Measurements from ENCODE around the gene BRF1.

BRF1 gene

GRCh38 chr14:105195051-105195450 is 105.8 kb downstream of the BRF1 start:
- no peak for DNase-seq (ENCODE audit: low spot score)

- no peak for DNase-seq (ENCODE audit: low spot score)
Observed at GRCh38 chr14:105193916-105194782, 106.7 kb downstream of the BRF1 start.

GRCh38 chr14:105192866-105193731 is 107.7 kb downstream of the BRF1 start:
- no peak for DNase-seq (ENCODE audit: low spot score)

GRCh38 chr14:105187935-105188524 is 112.8 kb downstream of the BRF1 start:
- no peak for DNase-seq (ENCODE audit: low spot score)

- no peak for DNase-seq (ENCODE audit: low spot score)
Observed at GRCh38 chr14:105187116-105187515, 113.7 kb downstream of the BRF1 start.

- DNase-seq (ENCODE audit: low spot score) = no peak
Observed at GRCh38 chr14:105185973-105186372, 114.8 kb downstream of the BRF1 start.

- no peak for DNase-seq (ENCODE audit: low spot score)
Observed at GRCh38 chr14:105185001-105185400, 115.8 kb downstream of the BRF1 start.

- DNase-seq (ENCODE audit: low spot score) = no peak
Observed at GRCh38 chr14:105184461-105184860, 116.3 kb downstream of the BRF1 start.

- DNase-seq (ENCODE audit: low spot score) = no peak
Observed at GRCh38 chr14:105182296-105183020, 118.3 kb downstream of the BRF1 start.

GRCh38 chr14:105181549-105182295 is 119.1 kb downstream of the BRF1 start:
- DNase-seq (ENCODE audit: low spot score) = no peak

GRCh38 chr14:105180592-105181548 is 119.9 kb downstream of the BRF1 start, which contains the start of gene NUDT14:
Gene NUDT14 (minus strand): TSS chr14:105181312. CDS start chr14:105181209, 103 bp downstream.
- DNase-seq (ENCODE audit: low spot score) = peak; percentile 87

- DNase-seq (ENCODE audit: low spot score) = no peak
Observed at GRCh38 chr14:105179191-105179590, 121.6 kb downstream of the BRF1 start.

GRCh38 chr14:105178868-105179140 is 122.0 kb downstream of the BRF1 start:
- DNase-seq (ENCODE audit: low spot score) = no peak

GRCh38 chr14:105178069-105178867 is 122.5 kb downstream of the BRF1 start:
- DNase-seq (ENCODE audit: low spot score) = no peak

- no peak for DNase-seq (ENCODE audit: low spot score)
Observed at GRCh38 chr14:105177082-105177481, 123.7 kb downstream of the BRF1 start.

GRCh38 chr14:105176513-105176912 is 124.3 kb downstream of the BRF1 start:
- DNase-seq (ENCODE audit: low spot score) = no peak

- DNase-seq (ENCODE audit: low spot score) = no peak
Observed at GRCh38 chr14:105173901-105174894, 126.6 kb downstream of the BRF1 start.

- DNase-seq (ENCODE audit: low spot score) = no peak
Observed at GRCh38 chr14:105173145-105173544, 127.7 kb downstream of the BRF1 start.

All from HuH-7 (cell line).